ENCODE results near the gene C17orf107.

The C17orf107 gene

GRCh38 chr17:4886830-4887229 is 12.5 kb upstream of the C17orf107 start:
- Histone ChIP-seq H3K9me3 (ENCODE audit: low read length) (no peaks in the 10 kb centered on the region), H3K79me2 (ENCODE audit: insufficient read depth, low read length) (no peaks in the 10 kb centered on the region), H3K36me3 (ENCODE audit: insufficient read depth, low read length) (peaks cover 61% of the 10 kb centered on the region; the same call in 1 of the 2 replicates), H3F3A (ENCODE audit: insufficient read depth, low read length) (0 out of 2 replicates have a peak, but pooled peaks cover 2% of the 10 kb centered on the region), H3K9ac (ENCODE audit: low read length) (no peak overlapping the region), H3K27me3 (ENCODE audit: insufficient read depth, low read length) (no peaks in the 10 kb centered on the region), H3K9me2 (ENCODE audit: low read depth, low read length) (no peaks in the 10 kb centered on the region), H3K4me2 (ENCODE audit: low read length) (no peak overlapping the region), H3K4me3 (ENCODE audit: low read depth, low read length, poor library complexity, severe bottlenecking) (no peak overlapping the region), H3K4me1 (ENCODE audit: insufficient read depth, low read length, severe bottlenecking) (no peaks in the 10 kb centered on the region), H3K27ac (ENCODE audit: low read depth, low read length, poor library complexity, severe bottlenecking) (no peak overlapping the region), H4K20me1 (ENCODE audit: insufficient read depth, low read length) (no peaks in the 10 kb centered on the region), H2AFZ (ENCODE audit: low read length) (no peak overlapping the region)
- TF ChIP-seq EZH2 (IDR thresholded peaks at IDR 0.05; ENCODE audit: borderline replicate concordance, low read length), result no peak

GRCh38 chr17:4887581-4887980 is 11.8 kb upstream of the C17orf107 start:
- H3K9me2 ChIP-seq (ENCODE audit: low read depth, low read length), result no peaks in the 10 kb centered on the region
- no peak overlapping the region for H3K9ac ChIP-seq (ENCODE audit: low read length)
- no peaks in the 10 kb centered on the region for H3K9me3 ChIP-seq (ENCODE audit: low read length)
- no peaks in the 10 kb centered on the region for H4K20me1 ChIP-seq (ENCODE audit: insufficient read depth, low read length)
- no peak overlapping the region for H3K4me2 ChIP-seq (ENCODE audit: low read length)
- no peak overlapping the region for H3K27ac ChIP-seq (ENCODE audit: low read depth, low read length, poor library complexity, severe bottlenecking)
- H2AFZ ChIP-seq (ENCODE audit: low read length), result no peak overlapping the region
- TF ChIP-seq CTCF (IDR thresholded peaks at IDR 0.05; ENCODE audit: low read length) (no peak), EZH2 (IDR thresholded peaks at IDR 0.05; ENCODE audit: borderline replicate concordance, low read length) (no peak)
- no peaks in the 10 kb centered on the region for H3K4me1 ChIP-seq (ENCODE audit: insufficient read depth, low read length, severe bottlenecking)
- H3K36me3 ChIP-seq (ENCODE audit: insufficient read depth, low read length), result peaks cover 61% of the 10 kb centered on the region; the same call in 1 of the 2 replicates
- H3K27me3 ChIP-seq (ENCODE audit: insufficient read depth, low read length), result no peaks in the 10 kb centered on the region
- no peaks in the 10 kb centered on the region for H3F3A ChIP-seq (ENCODE audit: insufficient read depth, low read length)
- no peak overlapping the region for H3K4me3 ChIP-seq (ENCODE audit: low read depth, low read length, poor library complexity, severe bottlenecking)
- no peaks in the 10 kb centered on the region for H3K79me2 ChIP-seq (ENCODE audit: insufficient read depth, low read length)

- no peaks in the 10 kb centered on the region for H3K9me3 ChIP-seq (ENCODE audit: low read length)
- H2AFZ ChIP-seq (ENCODE audit: low read length), result no peak overlapping the region
- no peak for TF ChIP-seq EZH2 (IDR thresholded peaks at IDR 0.05; ENCODE audit: borderline replicate concordance, low read length)
- TF ChIP-seq CTCF (IDR thresholded peaks at IDR 0.05; ENCODE audit: low read length), result no peak
- no peak overlapping the region for H3K27ac ChIP-seq (ENCODE audit: low read depth, low read length, poor library complexity, severe bottlenecking)
- no peaks in the 10 kb centered on the region for H3K4me1 ChIP-seq (ENCODE audit: insufficient read depth, low read length, severe bottlenecking)
- peaks cover 66% of the 10 kb centered on the region for H3K36me3 ChIP-seq (ENCODE audit: insufficient read depth, low read length)
- H3K9me2 ChIP-seq (ENCODE audit: low read depth, low read length), result no peaks in the 10 kb centered on the region
- no peak overlapping the region for H3K9ac ChIP-seq (ENCODE audit: low read length)
- H4K20me1 ChIP-seq (ENCODE audit: insufficient read depth, low read length), result no peaks in the 10 kb centered on the region
- H3K4me2 ChIP-seq (ENCODE audit: low read length), result no peak overlapping the region
- H3K27me3 ChIP-seq (ENCODE audit: insufficient read depth, low read length), result no peaks in the 10 kb centered on the region
- no peak overlapping the region for H3K4me3 ChIP-seq (ENCODE audit: low read depth, low read length, poor library complexity, severe bottlenecking)
- H3F3A ChIP-seq (ENCODE audit: insufficient read depth, low read length), result no peaks in the 10 kb centered on the region
- H3K79me2 ChIP-seq (ENCODE audit: insufficient read depth, low read length), result no peaks in the 10 kb centered on the region
Observed at GRCh38 chr17:4891411-4892410, 7.6 kb upstream of the C17orf107 start.
